IMR-90 (cell line): Measurements from ENCODE around the gene TACR2. TPM values are rescaled to one million over a fixed set of nuclear protein-coding genes. Genes with fewer than 3 reads are reported as not detected.
A peak's percentile ranks its signal among the peaks of the same experiment; 100 is the strongest.

Experiments used
- ATAC-seq: fragments of 200-7000 bp; cut with Tn5 transposase; 2 replicates; pipeline ENCODE4 v1.9.1; 2020; ENCODE audit warnings: low read depth, mild to moderate bottlenecking, moderate library complexity
- BruUV-seq: library from RNA; stranded (reverse); fragments of 400-500 nt; replicated peaks from 2 replicates; lab custom pipeline; 2021; lab: Mats Ljungman, UMichigan
- CTCF ChIA-PET: fragments of 300-600 bp; formaldehyde crosslinking; extraction: SDS; loops from one replicate; lab custom pipeline; 2021; ENCODE audit warnings: antibody characterized with exemption; lab: Yijun Ruan, JAX
- POLR2A ChIA-PET: fragments of 300-600 bp; sonication (Branson Sonifier 250); formaldehyde crosslinking; loops from one replicate; lab custom pipeline; 2022; ENCODE audit warnings: antibody characterized with exemption; ENCODE audit not compliant: unreplicated experiment; lab: Charles Lee
- DNase-seq: peaks from one replicate; pipeline ENCODE4 v3.0.0; 2013
- H2AFZ ChIP-seq: replicated peaks from 2 replicates; pipeline ENCODE3; 2013; ENCODE audit warnings: low read length, mild to moderate bottlenecking; ENCODE audit not compliant: poor library complexity
- H2AK5ac ChIP-seq: 2 replicates; pipeline ENCODE4 v1.6.1; 2013; ENCODE audit warnings: low read depth, low read length, inconsistent platforms
- H2AK9ac ChIP-seq: replicated peaks from 2 replicates; pipeline ENCODE3; 2013; ENCODE audit warnings: mild to moderate bottlenecking, low read depth, low read length, moderate library complexity; ENCODE audit not compliant: poor library complexity
- H2BK120ac ChIP-seq: 2 replicates; pipeline ENCODE4 v1.6.1; 2013; ENCODE audit warnings: low read depth, low read length, inconsistent platforms
- H2BK15ac ChIP-seq: 3 replicates; pipeline ENCODE4 v1.6.1; 2013; ENCODE audit warnings: low read depth, low read length, inconsistent platforms
- H2BK20ac ChIP-seq: 2 replicates; pipeline ENCODE4 v1.6.1; 2013; ENCODE audit warnings: low read depth, mild to moderate bottlenecking, inconsistent platforms, low read length, moderate library complexity
- H2BK5ac ChIP-seq: 2 replicates; pipeline ENCODE4 v1.6.1; 2013; ENCODE audit warnings: mild to moderate bottlenecking, low read depth, low read length, inconsistent platforms; ENCODE audit not compliant: poor library complexity, severe bottlenecking
- H3K14ac ChIP-seq: replicated peaks from 2 replicates; pipeline ENCODE4 v1.6.1; 2013; ENCODE audit warnings: low read depth, low read length, inconsistent platforms
- H3K18ac ChIP-seq: 2 replicates; pipeline ENCODE4 v1.6.1; 2013; ENCODE audit warnings: low read depth, low read length, control low read depth
- H3K23ac ChIP-seq: 2 replicates; pipeline ENCODE4 v1.6.1; 2013; ENCODE audit warnings: low read depth, low read length, inconsistent platforms
- H3K27ac ChIP-seq: 2 replicates; pipeline ENCODE4 v1.5.1; 2013; ENCODE audit warnings: mild to moderate bottlenecking, control low read depth, low read length; ENCODE audit not compliant: insufficient read depth
- H3K27me3 ChIP-seq: 2 replicates; pipeline ENCODE4 v1.6.1; 2013; ENCODE audit warnings: low read length; ENCODE audit not compliant: control insufficient read depth, insufficient read depth
- H3K36me3 ChIP-seq: 2 replicates; pipeline ENCODE4 v1.6.1; 2013; ENCODE audit warnings: low read length, mixed read lengths; ENCODE audit not compliant: control insufficient read depth, insufficient read depth
- H3K4ac ChIP-seq: 2 replicates; pipeline ENCODE4 v1.6.1; 2013; ENCODE audit warnings: low read depth, low read length, inconsistent platforms
- H3K4me1 ChIP-seq: 2 replicates; pipeline ENCODE4 v1.6.1; 2013; ENCODE audit warnings: low read length, mixed read lengths; ENCODE audit not compliant: control insufficient read depth, insufficient read depth
- H3K4me2 ChIP-seq: 2 replicates; pipeline ENCODE4 v1.6.1; 2013; ENCODE audit warnings: low read depth, mild to moderate bottlenecking, control low read depth, low read length, moderate library complexity
- H3K4me3 ChIP-seq: 2 replicates; pipeline ENCODE4 v1.5.1; 2013; ENCODE audit warnings: low read depth, mild to moderate bottlenecking, control low read depth, low read length, moderate library complexity; ENCODE audit not compliant: insufficient read depth
- H3K56ac ChIP-seq: 2 replicates; pipeline ENCODE4 v1.6.1; 2013; ENCODE audit warnings: low read length, inconsistent platforms; ENCODE audit not compliant: insufficient read depth; ENCODE audit errors: extremely low read depth
- H3K79me1 ChIP-seq, 2 experiments: 2 replicates each; pipeline ENCODE4 v1.6.1; 2013; ENCODE audit warnings: low read length in 2 of 2, inconsistent platforms in 1 of 2, low read depth in 1 of 2
- H3K9ac ChIP-seq: 2 replicates; pipeline ENCODE4 v1.6.1; 2013; ENCODE audit warnings: low read depth, low read length, control low read depth
- H3K9me1 ChIP-seq: 2 replicates; pipeline ENCODE4 v1.6.1; 2013; ENCODE audit warnings: low read length, inconsistent platforms; ENCODE audit not compliant: insufficient read depth
- H3K9me3 ChIP-seq: 2 replicates; pipeline ENCODE4 v1.6.1; 2013; ENCODE audit warnings: low read length; ENCODE audit not compliant: control insufficient read depth, insufficient read depth
- H4K20me1 ChIP-seq: 2 replicates; pipeline ENCODE4 v1.6.1; 2013; ENCODE audit warnings: low read length, inconsistent platforms; ENCODE audit not compliant: insufficient read depth
- H4K5ac ChIP-seq: 2 replicates; pipeline ENCODE4 v1.6.1; 2013; ENCODE audit warnings: mild to moderate bottlenecking, low read depth, low read length, control low read depth
- H4K8ac ChIP-seq, 2 experiments: 2 replicates each; pipeline ENCODE4 v1.6.1; 2013; ENCODE audit warnings: low read depth in 2 of 2, low read length in 2 of 2, control low read depth in 1 of 2, inconsistent platforms in 1 of 2
- H4K91ac ChIP-seq: 2 replicates; pipeline ENCODE4 v1.6.1; 2013; ENCODE audit warnings: low read depth, low read length, inconsistent platforms; ENCODE audit not compliant: insufficient read depth
- CHD1 ChIP-seq: IDR thresholded peaks from 2 replicates; pipeline ENCODE4 v1.6.1; 2012; ENCODE audit warnings: low read depth, low read length, improper control_type of control experiment
- FOS ChIP-seq: fragments of 150-350 bp; IDR thresholded peaks from 2 replicates; pipeline ENCODE4 v1.6.1; 2016; ENCODE audit warnings: low read depth, low read length
- MAFK ChIP-seq: IDR thresholded peaks from 2 replicates; pipeline ENCODE4 v1.6.1; 2012; ENCODE audit warnings: low read depth, low read length, improper control_type of control experiment
- MAZ ChIP-seq: IDR thresholded peaks from 2 replicates; pipeline ENCODE4 v1.6.1; 2012; ENCODE audit warnings: low read depth, mild to moderate bottlenecking, low read length, improper control_type of control experiment, moderate library complexity, borderline replicate concordance
- MXI1 ChIP-seq: IDR thresholded peaks from 2 replicates; pipeline ENCODE4 v1.6.1; 2012; ENCODE audit warnings: low read depth, mild to moderate bottlenecking, low read length, moderate library complexity, borderline replicate concordance
- POLR2A ChIP-seq: IDR thresholded peaks from 2 replicates; pipeline ENCODE4 v1.6.1; 2012; ENCODE audit warnings: mild to moderate bottlenecking, low read depth, low read length
- RAD21 ChIP-seq: IDR thresholded peaks from 2 replicates; pipeline ENCODE4 v1.6.1; 2012; ENCODE audit warnings: low read length, improper control_type of control experiment
- RFX5 ChIP-seq: IDR thresholded peaks from 2 replicates; pipeline ENCODE4 v1.8.0; 2012; ENCODE audit warnings: low read depth, mild to moderate bottlenecking, low read length, moderate library complexity
- SMC3 ChIP-seq: fragments of 150-350 bp; IDR thresholded peaks from 2 replicates; pipeline ENCODE4 v1.6.1; 2016; ENCODE audit warnings: low read depth, mild to moderate bottlenecking, antibody characterized with exemption, low read length, moderate library complexity
- WGBS, 2 experiments: methylation state at CpG; one replicate each; pipeline versions ENCODE4 v1.1.5 to v1.1.7; 2013; ENCODE audit warnings: missing lambda C conversion rate in 2 of 2; ENCODE audit not compliant: insufficient read length in 1 of 2; ENCODE audit errors: extremely low coverage in 2 of 2; 5-methylcytosine and 5-hydroxymethylcytosine counted together
- dilution Hi-C: fragments of 300-500 bp; cut with HindIII; formaldehyde crosslinking; loops from one replicate; pipeline ENCODE4 v1.14.3; 2018; ENCODE audit warnings: low sequenced_read_pairs; ENCODE audit not compliant: unreplicated experiment
- in situ Hi-C: fragments of 300-500 bp; cut with MboI; formaldehyde crosslinking; loops from 3 replicates; pipeline ENCODE4 v1.14.3; 2019; ENCODE audit warnings: low sequenced_read_pairs, inconsistent platforms, mixed read lengths
- intact Hi-C: fragments of 100-400 bp; cut with micrococcal nuclease; formaldehyde crosslinking; loops from 2 replicates; pipeline ENCODE4 v1.10.0; 2022
- polyA plus RNA-seq, 3 experiments: library from polyadenylated mRNA; depleted of rRNA; stranded (reverse); fragments of >200 nt; gene quantifications; 2 replicates each; pipeline ENCODE4 v1.2.3, GENCODE V29; 2012; ENCODE audit warnings: low replicate concordance in 1 of 3
- total RNA-seq: library from RNA; depleted of rRNA; stranded (reverse); fragments of >200 nt; gene quantifications from 2 replicates; pipeline ENCODE4 v1.2.3, GENCODE V29; 2012
- TF ChIP-seq, protein P1 (sequence below): fragments of 150-350 bp; IDR thresholded peaks from 2 replicates; pipeline ENCODE4 v1.6.1; 2016; ENCODE audit warnings: low read depth, mild to moderate bottlenecking, low read length, moderate library complexity, borderline replicate concordance
- TF ChIP-seq, protein P2 (sequence below): conservative IDR thresholded peaks from 2 replicates; pipeline ENCODE4 v1.5.1; 2012; ENCODE audit warnings: mild to moderate bottlenecking, low read depth, low read length, improper control_type of control experiment
- TF ChIP-seq, protein P3 (sequence below): fragments of 150-350 bp; IDR thresholded peaks from 2 replicates; pipeline ENCODE4 v1.6.1; 2017; ENCODE audit warnings: mild to moderate bottlenecking, antibody characterized with exemption, low read length, low read depth

Gene TACR2
- total and polyA plus RNA-seq, 2 of the 4 experiments (the other 2 are of a cell fraction): not detected

DNA sequence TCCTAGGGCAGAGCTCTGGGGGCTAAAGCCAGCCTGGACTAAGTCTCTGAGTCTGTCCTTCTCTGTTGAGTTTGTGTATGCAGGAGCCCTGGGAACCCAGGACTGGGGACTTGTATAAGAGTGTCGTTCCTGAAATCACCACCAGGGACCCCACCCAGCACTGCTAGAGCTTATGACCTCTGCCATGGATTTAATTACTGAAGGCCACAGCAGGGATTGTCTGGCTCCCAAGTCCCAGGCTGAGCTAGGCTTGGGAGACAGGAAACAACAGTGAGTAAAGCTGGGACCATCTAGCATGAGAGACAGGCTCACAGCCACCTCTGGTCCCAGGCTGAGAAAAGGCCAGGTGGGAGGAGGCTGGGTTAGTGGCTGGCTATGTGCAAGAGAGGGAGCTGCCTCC, 33.1 kb upstream of the TACR2 start:
- peaks cover 3% of the 10 kb centered on the region; the same call in 1 of the 2 replicates for H4K20me1 ChIP-seq
- no peak overlapping the region for H3K18ac ChIP-seq
- peaks cover 9% of the 10 kb centered on the region for H3K4me1 ChIP-seq
- peak overlapping the region; percentile 47 for H2AFZ ChIP-seq
- no peaks in the 10 kb centered on the region for H3K79me1 ChIP-seq
- no peak overlapping the region for H2AK9ac ChIP-seq
- no peak overlapping the region for H3K23ac ChIP-seq
- peak; percentile 13 for DNase-seq
- no peaks in the 10 kb centered on the region for H3K36me3 ChIP-seq
- H2BK120ac ChIP-seq: peak overlapping the region; percentile 24; the same call in 1 of the 2 replicates
- no TSS peak for BruUV-seq
- H3K56ac ChIP-seq: no peak overlapping the region
- no peak overlapping the region for H4K91ac ChIP-seq
- peak overlapping the region; percentile 54; the same call in 1 of the 2 replicates for H3K4ac ChIP-seq
- H3K9me1 ChIP-seq: peaks cover 13% of the 10 kb centered on the region
- no CpG with 5 or more reads among the region's 1 CpG for WGBS, 2 experiments
- H3K4me2 ChIP-seq: no peak overlapping the region
- intact Hi-C loops: no loop called here
- no peak overlapping the region for H3K4me3 ChIP-seq
- H3K27ac ChIP-seq: no peak overlapping the region
- dilution Hi-C loops: no loop called here
- peaks cover 16% of the 10 kb centered on the region for H3K27me3 ChIP-seq
- TF ChIP-seq FOS: no peak
- no peak for TF ChIP-seq MXI1
- TF ChIP-seq, protein P1, sequence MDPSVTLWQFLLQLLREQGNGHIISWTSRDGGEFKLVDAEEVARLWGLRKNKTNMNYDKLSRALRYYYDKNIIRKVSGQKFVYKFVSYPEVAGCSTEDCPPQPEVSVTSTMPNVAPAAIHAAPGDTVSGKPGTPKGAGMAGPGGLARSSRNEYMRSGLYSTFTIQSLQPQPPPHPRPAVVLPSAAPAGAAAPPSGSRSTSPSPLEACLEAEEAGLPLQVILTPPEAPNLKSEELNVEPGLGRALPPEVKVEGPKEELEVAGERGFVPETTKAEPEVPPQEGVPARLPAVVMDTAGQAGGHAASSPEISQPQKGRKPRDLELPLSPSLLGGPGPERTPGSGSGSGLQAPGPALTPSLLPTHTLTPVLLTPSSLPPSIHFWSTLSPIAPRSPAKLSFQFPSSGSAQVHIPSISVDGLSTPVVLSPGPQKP: no peak
- TF ChIP-seq CHD1: no peak
- TF ChIP-seq MAZ: no peak
- no peak for TF ChIP-seq MAFK
- TF ChIP-seq RAD21: no peak
- no peak for TF ChIP-seq POLR2A
- 0 out of 2 replicates have a peak, but pooled peaks have one; percentile 39 for TF ChIP-seq RFX5
- TF ChIP-seq SMC3: no peak
- TF ChIP-seq, protein P2, sequence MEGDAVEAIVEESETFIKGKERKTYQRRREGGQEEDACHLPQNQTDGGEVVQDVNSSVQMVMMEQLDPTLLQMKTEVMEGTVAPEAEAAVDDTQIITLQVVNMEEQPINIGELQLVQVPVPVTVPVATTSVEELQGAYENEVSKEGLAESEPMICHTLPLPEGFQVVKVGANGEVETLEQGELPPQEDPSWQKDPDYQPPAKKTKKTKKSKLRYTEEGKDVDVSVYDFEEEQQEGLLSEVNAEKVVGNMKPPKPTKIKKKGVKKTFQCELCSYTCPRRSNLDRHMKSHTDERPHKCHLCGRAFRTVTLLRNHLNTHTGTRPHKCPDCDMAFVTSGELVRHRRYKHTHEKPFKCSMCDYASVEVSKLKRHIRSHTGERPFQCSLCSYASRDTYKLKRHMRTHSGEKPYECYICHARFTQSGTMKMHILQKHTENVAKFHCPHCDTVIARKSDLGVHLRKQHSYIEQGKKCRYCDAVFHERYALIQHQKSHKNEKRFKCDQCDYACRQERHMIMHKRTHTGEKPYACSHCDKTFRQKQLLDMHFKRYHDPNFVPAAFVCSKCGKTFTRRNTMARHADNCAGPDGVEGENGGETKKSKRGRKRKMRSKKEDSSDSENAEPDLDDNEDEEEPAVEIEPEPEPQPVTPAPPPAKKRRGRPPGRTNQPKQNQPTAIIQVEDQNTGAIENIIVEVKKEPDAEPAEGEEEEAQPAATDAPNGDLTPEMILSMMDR: peak; percentile 28; the same call in 1 of the 2 replicates
- TF ChIP-seq, protein P3, sequence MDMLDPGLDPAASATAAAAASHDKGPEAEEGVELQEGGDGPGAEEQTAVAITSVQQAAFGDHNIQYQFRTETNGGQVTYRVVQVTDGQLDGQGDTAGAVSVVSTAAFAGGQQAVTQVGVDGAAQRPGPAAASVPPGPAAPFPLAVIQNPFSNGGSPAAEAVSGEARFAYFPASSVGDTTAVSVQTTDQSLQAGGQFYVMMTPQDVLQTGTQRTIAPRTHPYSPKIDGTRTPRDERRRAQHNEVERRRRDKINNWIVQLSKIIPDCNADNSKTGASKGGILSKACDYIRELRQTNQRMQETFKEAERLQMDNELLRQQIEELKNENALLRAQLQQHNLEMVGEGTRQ: no peak
- no peak overlapping the region for H2BK5ac ChIP-seq
- H2AK5ac ChIP-seq: no peak overlapping the region; the same call in 1 of the 2 replicates
- no peaks in the 10 kb centered on the region for H3K9me3 ChIP-seq
- in situ Hi-C loops: no loop called here
- no peak overlapping the region for H3K9ac ChIP-seq
- no peak overlapping the region for H4K8ac ChIP-seq
- CTCF ChIA-PET: interaction anchor here (1.8 kb wide), 1 partner anchor 22 kb away, joined by 6 read pairs; no protein-coding TSS in a partner anchor
- POLR2A ChIA-PET: no interaction called here
- H2BK15ac ChIP-seq: 0 out of 3 replicates have a peak overlapping the region, but pooled peaks have one; percentile 5
- no peak overlapping the region for H3K14ac ChIP-seq
- no peak overlapping the region for H2BK20ac ChIP-seq
- H4K5ac ChIP-seq: no peak overlapping the region
- peak; percentile 31; the same call in 1 of the 2 replicates for ATAC-seq
